Neural progenitor cell (in vitro differentiated cells): ENCODE results near the gene C1QL2. TPM values are rescaled to one million over a fixed set of nuclear protein-coding genes. Genes with fewer than 3 reads are reported as not detected.

Experiments
- DNase-seq: peaks from one replicate; pipeline ENCODE4 v3.0.0-alpha.2; 2016; ENCODE audit warnings: low spot score
- H2AFZ ChIP-seq: fragments of 200-600 bp; sonication (generic); replicated peaks from 2 replicates; pipeline ENCODE4 v1.6.1; 2016; ENCODE audit warnings: antibody characterized with exemption
- H3F3A ChIP-seq: fragments of 200-600 bp; sonication (generic); 2 replicates; pipeline ENCODE4 v1.6.1; 2016; ENCODE audit warnings: antibody characterized with exemption, low read depth
- H3K27ac ChIP-seq: fragments of 200-600 bp; sonication (generic); 2 replicates; pipeline ENCODE4 v1.5.1; 2016; ENCODE audit warnings: mild to moderate bottlenecking
- H3K27me3 ChIP-seq: fragments of 200-600 bp; sonication (generic); 2 replicates; pipeline ENCODE4 v1.6.1; 2016; ENCODE audit warnings: mild to moderate bottlenecking, moderate library complexity
- H3K36me3 ChIP-seq: fragments of 200-600 bp; sonication (generic); 2 replicates; pipeline ENCODE4 v1.5.1; 2016
- H3K4me1 ChIP-seq: fragments of 200-600 bp; sonication (generic); 2 replicates; pipeline ENCODE4 v1.6.1; 2016; ENCODE audit warnings: mixed run types
- H3K4me2 ChIP-seq: fragments of 200-600 bp; sonication (generic); 2 replicates; pipeline ENCODE4 v1.6.1; 2016
- H3K4me3 ChIP-seq: fragments of 200-600 bp; sonication (generic); 2 replicates; pipeline ENCODE4 v1.5.1; 2016
- H3K79me2 ChIP-seq: fragments of 200-600 bp; sonication (generic); 2 replicates; pipeline ENCODE4 v1.6.1; 2016; ENCODE audit warnings: low read depth
- H3K9ac ChIP-seq: fragments of 200-600 bp; sonication (generic); 2 replicates; pipeline ENCODE4 v1.6.1; 2016
- H3K9me3 ChIP-seq: fragments of 200-600 bp; sonication (generic); 2 replicates; pipeline ENCODE4 v1.5.1; 2016; ENCODE audit warnings: low read depth
- H4K20me1 ChIP-seq: fragments of 200-600 bp; sonication (generic); 2 replicates; pipeline ENCODE4 v1.6.1; 2016; ENCODE audit warnings: low read depth
- H3K27ac Mint-ChIP-seq: 3 replicates; pipeline ENCODE4 v1.8.0; 2021; ENCODE audit warnings: mixed read lengths
- H3K27me3 Mint-ChIP-seq: 2 replicates; pipeline ENCODE4 v1.8.0; 2022; ENCODE audit warnings: low read depth, mild to moderate bottlenecking, inconsistent platforms, moderate library complexity, mixed read lengths; ENCODE audit not compliant: insufficient read depth
- H3K36me3 Mint-ChIP-seq: 3 replicates; pipeline ENCODE4 v1.8.0; 2021; ENCODE audit warnings: mixed read lengths
- H3K4me1 Mint-ChIP-seq: 3 replicates; pipeline ENCODE4 v1.8.0; 2021; ENCODE audit warnings: mixed read lengths
- H3K4me3 Mint-ChIP-seq: 3 replicates; pipeline ENCODE4 v1.8.0; 2021; ENCODE audit warnings: mild to moderate bottlenecking, moderate library complexity, mixed read lengths
- H3K9me3 Mint-ChIP-seq: 3 replicates; pipeline ENCODE4 v1.8.0; 2020; ENCODE audit warnings: mixed read lengths
- EZH2 ChIP-seq: fragments of 200-600 bp; sonication (generic); IDR thresholded peaks from 2 replicates; pipeline ENCODE4 v1.6.1; 2017; ENCODE audit warnings: antibody characterized with exemption, mild to moderate bottlenecking, moderate library complexity
- EZH2phosphoT487 ChIP-seq: fragments of 200-600 bp; sonication (generic); IDR thresholded peaks from 2 replicates; pipeline ENCODE4 v1.6.1; 2017; ENCODE audit warnings: antibody characterized with exemption
- total RNA-seq: library from RNA; depleted of rRNA; stranded (reverse); fragments of >200 nt; gene quantifications from 2 replicates; pipeline ENCODE4 v1.2.3, GENCODE V29; 2015; ENCODE audit warnings: low replicate concordance
- TF ChIP-seq, protein P1 (sequence below): fragments of 200-600 bp; sonication (generic); IDR thresholded peaks from 2 replicates; pipeline ENCODE4 v1.5.1; 2017; ENCODE audit warnings: antibody characterized with exemption, mild to moderate bottlenecking

C1QL2 gene
- total RNA-seq, 1 donor from 2014 or later, result not detected

DNA sequence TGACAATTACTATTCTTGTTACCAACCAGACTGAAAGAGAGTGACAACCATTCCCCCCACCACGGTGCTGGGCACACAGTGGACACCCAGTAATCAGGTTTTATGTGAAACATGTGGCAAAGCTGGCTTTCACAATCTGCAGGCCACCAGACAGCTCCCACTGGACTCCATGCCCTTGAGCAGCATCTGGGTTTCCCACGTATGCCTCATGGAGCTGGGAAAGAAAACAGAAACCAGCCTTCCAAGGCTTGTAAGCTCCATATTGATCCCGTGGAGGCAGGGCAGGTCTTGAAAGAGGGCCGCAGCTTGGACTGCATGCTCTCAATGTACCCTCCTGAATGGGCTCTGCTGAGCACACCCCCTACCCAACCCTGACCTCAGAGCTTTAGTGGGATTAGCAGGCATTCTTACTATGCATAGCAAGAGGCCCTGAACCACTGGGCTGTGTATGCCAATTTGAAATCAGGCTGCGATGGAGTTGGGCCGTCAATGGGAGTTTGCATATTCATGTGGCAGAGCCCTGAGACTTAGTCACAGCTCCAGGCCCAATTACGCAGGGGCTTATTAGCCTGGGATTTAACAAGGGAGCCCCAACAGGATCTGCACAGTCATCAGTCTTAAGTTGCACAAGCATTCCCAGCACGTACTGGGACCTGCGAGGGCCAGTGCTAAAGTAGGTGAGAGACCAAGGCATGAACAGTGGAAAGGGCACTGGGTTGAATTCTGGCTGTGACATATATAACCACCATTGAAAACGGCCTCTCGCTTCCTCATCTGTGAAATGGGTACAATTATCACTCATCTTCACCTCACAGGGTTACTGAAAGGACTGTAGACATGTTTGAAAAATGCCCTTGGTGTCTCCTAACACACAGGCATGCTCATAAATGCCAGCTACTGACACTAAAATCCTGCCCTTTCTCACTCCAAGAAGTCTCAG is 10.5 kb downstream of the C1QL2 start:
- H3K36me3 Mint-ChIP-seq, result no peaks in the 10 kb centered on the region
- Histone ChIP-seq H3K9me3 (no peaks in the 10 kb centered on the region), H3K4me3 (no peak overlapping the region), H3K4me1 (no peaks in the 10 kb centered on the region), H3K79me2 (no peaks in the 10 kb centered on the region), H3K4me2 (peak overlapping the region; percentile 19), H4K20me1 (no peaks in the 10 kb centered on the region), H3K9ac (no peak overlapping the region), H3F3A (peaks cover 9% of the 10 kb centered on the region), H2AFZ (no peak overlapping the region), H3K27me3 (no peaks in the 10 kb centered on the region), H3K36me3 (no peaks in the 10 kb centered on the region), H3K27ac (no peak overlapping the region)
- H3K27me3 Mint-ChIP-seq, result peaks cover 14% of the 10 kb centered on the region
- no peak overlapping the region for H3K27ac Mint-ChIP-seq
- peak; percentile 73 for DNase-seq
- H3K4me1 Mint-ChIP-seq, result no peaks in the 10 kb centered on the region
- no peak overlapping the region for H3K4me3 Mint-ChIP-seq
- TF ChIP-seq EZH2phosphoT487, result no peak
- TF ChIP-seq EZH2, result no peak
- TF ChIP-seq, protein P1, sequence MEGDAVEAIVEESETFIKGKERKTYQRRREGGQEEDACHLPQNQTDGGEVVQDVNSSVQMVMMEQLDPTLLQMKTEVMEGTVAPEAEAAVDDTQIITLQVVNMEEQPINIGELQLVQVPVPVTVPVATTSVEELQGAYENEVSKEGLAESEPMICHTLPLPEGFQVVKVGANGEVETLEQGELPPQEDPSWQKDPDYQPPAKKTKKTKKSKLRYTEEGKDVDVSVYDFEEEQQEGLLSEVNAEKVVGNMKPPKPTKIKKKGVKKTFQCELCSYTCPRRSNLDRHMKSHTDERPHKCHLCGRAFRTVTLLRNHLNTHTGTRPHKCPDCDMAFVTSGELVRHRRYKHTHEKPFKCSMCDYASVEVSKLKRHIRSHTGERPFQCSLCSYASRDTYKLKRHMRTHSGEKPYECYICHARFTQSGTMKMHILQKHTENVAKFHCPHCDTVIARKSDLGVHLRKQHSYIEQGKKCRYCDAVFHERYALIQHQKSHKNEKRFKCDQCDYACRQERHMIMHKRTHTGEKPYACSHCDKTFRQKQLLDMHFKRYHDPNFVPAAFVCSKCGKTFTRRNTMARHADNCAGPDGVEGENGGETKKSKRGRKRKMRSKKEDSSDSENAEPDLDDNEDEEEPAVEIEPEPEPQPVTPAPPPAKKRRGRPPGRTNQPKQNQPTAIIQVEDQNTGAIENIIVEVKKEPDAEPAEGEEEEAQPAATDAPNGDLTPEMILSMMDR, result no peak
- no peaks in the 10 kb centered on the region for H3K9me3 Mint-ChIP-seq

DNA sequence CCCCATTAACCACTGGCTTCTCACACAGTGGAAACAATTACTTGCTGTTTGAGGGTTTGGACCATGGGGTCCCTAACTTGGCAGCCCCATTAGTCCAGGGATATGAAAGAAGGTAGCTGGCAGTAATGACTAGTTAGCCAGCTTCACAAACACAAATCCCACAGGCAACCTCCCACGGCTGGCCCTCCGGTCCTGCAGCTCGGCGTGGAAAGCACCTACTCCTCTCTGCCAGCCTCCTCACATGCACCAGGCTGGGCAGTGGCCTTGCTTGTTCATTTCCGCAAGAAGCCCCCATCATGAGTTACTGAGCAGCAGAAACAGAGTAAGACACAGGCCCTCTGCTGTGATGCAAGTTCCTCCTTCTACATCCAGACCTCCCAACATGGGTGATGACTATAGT is 13.7 kb downstream of the C1QL2 start:
- H3K9ac ChIP-seq, result no peak overlapping the region
- no peaks in the 10 kb centered on the region for H3K79me2 ChIP-seq
- no peaks in the 10 kb centered on the region for H3K9me3 Mint-ChIP-seq
- no peaks in the 10 kb centered on the region for H3K9me3 ChIP-seq
- H3K4me1 Mint-ChIP-seq, result no peaks in the 10 kb centered on the region
- H3K4me3 ChIP-seq, result no peak overlapping the region
- H3K4me1 ChIP-seq, result no peaks in the 10 kb centered on the region
- TF ChIP-seq, protein P1, result no peak
- TF ChIP-seq EZH2, result no peak
- TF ChIP-seq EZH2phosphoT487, result no peak
- no peak overlapping the region for H3K27ac ChIP-seq
- H4K20me1 ChIP-seq, result no peaks in the 10 kb centered on the region
- no peaks in the 10 kb centered on the region for H3K27me3 ChIP-seq
- no peaks in the 10 kb centered on the region for H3K36me3 ChIP-seq
- H3K36me3 Mint-ChIP-seq, result no peaks in the 10 kb centered on the region
- H3K4me2 ChIP-seq, result no peak overlapping the region
- H3K4me3 Mint-ChIP-seq, result no peak overlapping the region
- no peak for DNase-seq
- H3F3A ChIP-seq, result peaks cover 9% of the 10 kb centered on the region
- H2AFZ ChIP-seq, result no peak overlapping the region
- H3K27ac Mint-ChIP-seq, result no peak overlapping the region
- peaks cover 9% of the 10 kb centered on the region for H3K27me3 Mint-ChIP-seq

DNA sequence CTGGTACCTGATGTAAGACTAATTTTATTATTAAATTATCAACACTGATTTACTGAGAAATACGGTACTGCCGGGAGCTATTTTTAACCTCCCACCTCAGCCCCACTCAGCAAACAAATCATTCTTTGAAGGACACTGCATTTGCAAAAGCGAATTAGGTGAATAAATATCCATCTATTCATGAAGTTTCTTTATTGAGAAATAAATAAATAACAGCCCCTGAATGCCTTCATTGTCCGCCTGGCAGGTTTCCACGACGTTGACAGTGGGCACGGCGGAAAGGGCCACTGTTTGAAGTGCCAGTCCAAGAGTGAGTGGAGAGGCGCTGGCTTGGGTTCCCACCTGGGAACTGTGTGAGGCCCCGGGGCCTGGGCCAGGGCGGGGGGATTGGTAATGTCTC is 15.7 kb downstream of the C1QL2 start:
- H2AFZ ChIP-seq, result no peak overlapping the region
- Mint-ChIP-seq H3K9me3 (no peaks in the 10 kb centered on the region), H3K27ac (no peak overlapping the region), H3K4me3 (no peak overlapping the region), H3K36me3 (no peaks in the 10 kb centered on the region), H3K27me3 (peaks cover 16% of the 10 kb centered on the region), H3K4me1 (no peaks in the 10 kb centered on the region)
- H3F3A ChIP-seq, result no peaks in the 10 kb centered on the region
- H3K4me3 ChIP-seq, result no peak overlapping the region
- TF ChIP-seq EZH2phosphoT487, result no peak
- TF ChIP-seq EZH2, result no peak
- TF ChIP-seq, protein P1, result no peak
- no peak overlapping the region for H3K9ac ChIP-seq
- H4K20me1 ChIP-seq, result no peaks in the 10 kb centered on the region
- no peaks in the 10 kb centered on the region for H3K36me3 ChIP-seq
- no peaks in the 10 kb centered on the region for H3K4me1 ChIP-seq
- H3K4me2 ChIP-seq, result no peak overlapping the region
- H3K27me3 ChIP-seq, result no peaks in the 10 kb centered on the region
- H3K79me2 ChIP-seq, result no peaks in the 10 kb centered on the region
- no peak for DNase-seq
- no peaks in the 10 kb centered on the region for H3K9me3 ChIP-seq
- H3K27ac ChIP-seq, result no peak overlapping the region
